ENCODE data around the gene TRPM4. TPM values are rescaled to one million over a fixed set of nuclear protein-coding genes. Genes with fewer than 3 reads are reported as not detected.

Gene TRPM4
- total RNA-seq, 1 donor, result 15.9 TPM

GRCh38 chr19:49111218-49111998 is 46.2 kb upstream of the TRPM4 start:
- Histone ChIP-seq H3K27me3 (ENCODE audit: insufficient read depth, low read length) (no peaks in the 10 kb centered on the region), H3K27ac (ENCODE audit: low read depth, low read length) (no peak overlapping the region), H3K4me2 (ENCODE audit: insufficient read depth, low read length) (no peak overlapping the region), H4K20me1 (ENCODE audit: insufficient read depth, low read length) (peaks cover 29% of the 10 kb centered on the region), H3K36me3 (ENCODE audit: insufficient read depth, low read length) (peaks cover 36% of the 10 kb centered on the region), H3K4me1 (ENCODE audit: insufficient read depth, low read length) (peaks cover 19% of the 10 kb centered on the region), H2AFZ (ENCODE audit: low read length) (no peak overlapping the region), H3K4me3 (ENCODE audit: insufficient read depth, low read length) (no peak overlapping the region), H3K79me2 (ENCODE audit: insufficient read depth, low read length) (peaks cover 12% of the 10 kb centered on the region), H3K9me3 (ENCODE audit: low read depth, low read length) (no peaks in the 10 kb centered on the region)
- DNase-seq (ENCODE audit: insufficient read length, low spot score, missing footprints), result peak; percentile 67
- no peak for TF ChIP-seq CTCF (IDR thresholded peaks at IDR 0.05; ENCODE audit: extremely low read depth, low read depth, low read length)

GRCh38 chr19:49113762-49114629 is 43.6 kb upstream of the TRPM4 start, which contains the start of gene LIN7B:
Gene LIN7B, plus strand, starts transcription at chr19:49114370. Its CDS starts 35 bp downstream, at chr19:49114405.
- Histone ChIP-seq H3K4me2 (ENCODE audit: insufficient read depth, low read length) (peak within 1 kb of the TSS; percentile 90), H3K9me3 (ENCODE audit: low read depth, low read length) (no peaks in the 10 kb centered on the region), H3K79me2 (ENCODE audit: insufficient read depth, low read length) (peaks cover 2% of the 10 kb centered on the region), H3K36me3 (ENCODE audit: insufficient read depth, low read length) (peaks cover 10% of the 10 kb centered on the region), H3K27ac (ENCODE audit: low read depth, low read length) (no peak within 1 kb of the TSS), H3K27me3 (ENCODE audit: insufficient read depth, low read length) (no peaks in the 10 kb centered on the region), H2AFZ (ENCODE audit: low read length) (peak within 1 kb of the TSS; percentile 67), H3K4me1 (ENCODE audit: insufficient read depth, low read length) (peaks cover 24% of the 10 kb centered on the region), H4K20me1 (ENCODE audit: insufficient read depth, low read length) (peaks cover 11% of the 10 kb centered on the region), H3K4me3 (ENCODE audit: insufficient read depth, low read length) (peak within 1 kb of the TSS; percentile 82)
- peak; percentile 100 for DNase-seq (ENCODE audit: insufficient read length, low spot score, missing footprints)
- peak; percentile 31 for TF ChIP-seq CTCF (IDR thresholded peaks at IDR 0.05; ENCODE audit: extremely low read depth, low read depth, low read length)

- peaks cover 2% of the 10 kb centered on the region for H3K36me3 ChIP-seq (ENCODE audit: insufficient read depth, low read length)
- peak; percentile 94 for DNase-seq (ENCODE audit: insufficient read length, low spot score, missing footprints)
- no peaks in the 10 kb centered on the region for H3K27me3 ChIP-seq (ENCODE audit: insufficient read depth, low read length)
- H4K20me1 ChIP-seq (ENCODE audit: insufficient read depth, low read length), result peaks cover 3% of the 10 kb centered on the region
- no peak for TF ChIP-seq CTCF (IDR thresholded peaks at IDR 0.05; ENCODE audit: extremely low read depth, low read depth, low read length)
- peak overlapping the region; percentile 35 for H2AFZ ChIP-seq (ENCODE audit: low read length)
- no peaks in the 10 kb centered on the region for H3K9me3 ChIP-seq (ENCODE audit: low read depth, low read length)
- H3K79me2 ChIP-seq (ENCODE audit: insufficient read depth, low read length), result peaks cover 2% of the 10 kb centered on the region
- H3K4me2 ChIP-seq (ENCODE audit: insufficient read depth, low read length), result peak overlapping the region; percentile 82
- H3K27ac ChIP-seq (ENCODE audit: low read depth, low read length), result no peak overlapping the region
- peak overlapping the region; percentile 82 for H3K4me3 ChIP-seq (ENCODE audit: insufficient read depth, low read length)
- peaks cover 28% of the 10 kb centered on the region for H3K4me1 ChIP-seq (ENCODE audit: insufficient read depth, low read length)
Measured at GRCh38 chr19:49114630-49115363, 42.8 kb upstream of the TRPM4 start.

Measured in osteoblast (primary cell).